WI38 (cell line): ENCODE results near the gene RHPN2.
"Not testable (repeated sequence)": the region's sequence is repeated elsewhere in the genome, so short reads cannot be mapped to it uniquely, and the experiment has no call there.

Experiments used
- H3K4me3 ChIP-seq: 2 replicates; pipeline ENCODE4 v1.5.1; 2011; ENCODE audit warnings: low read depth, mild to moderate bottlenecking, control low read depth, low read length
- CTCF ChIP-seq: IDR thresholded peaks from 2 replicates; pipeline ENCODE4 v1.5.1; 2012; ENCODE audit warnings: low read depth, mild to moderate bottlenecking, control low read depth, low read length

RHPN2 gene

GRCh38 chr19:32971715-32972540, 92.8 kb downstream of the RHPN2 start, which contains the start of the genes CEP89 and FAAP24:
TSS of gene CEP89 (minus strand) at chr19:32971958. CDS start at chr19:32971874, 84 bp downstream.
TSS of gene FAAP24 (plus strand) at chr19:32972242. CDS start at chr19:32973197, 955 bp downstream.
- TF ChIP-seq CTCF = no peak
- peak within 1 kb of the TSS; percentile 84 for H3K4me3 ChIP-seq

- H3K4me3 ChIP-seq = peak overlapping the region; percentile 84
- no peak for TF ChIP-seq CTCF
Observed at GRCh38 chr19:32971012-32971595, 93.6 kb downstream of the RHPN2 start.

GRCh38 chr19:32969549-32969948, 95.1 kb downstream of the RHPN2 start:
- no peak for TF ChIP-seq CTCF
- H3K4me3 ChIP-seq = no peak overlapping the region

- H3K4me3 ChIP-seq = no peak overlapping the region
- no peak for TF ChIP-seq CTCF
Observed at GRCh38 chr19:32966750-32967149, 97.9 kb downstream of the RHPN2 start.

- TF ChIP-seq CTCF = no peak
- H3K4me3 ChIP-seq = no peak overlapping the region
Observed at GRCh38 chr19:32945260-32945659, 119.4 kb downstream of the RHPN2 start.

GRCh38 chr19:32941273-32941672, 123.4 kb downstream of the RHPN2 start:
- not testable (repeated sequence) for H3K4me3 ChIP-seq

- TF ChIP-seq CTCF = no peak
- H3K4me3 ChIP-seq = no peak overlapping the region
Observed at GRCh38 chr19:32936065-32936464, 128.6 kb downstream of the RHPN2 start.
